GM12873 (cell line): ENCODE measurements around the gene CADPS.

Experiments
- CTCF ChIP-seq: IDR thresholded peaks from 2 replicates; pipeline ENCODE4 v1.5.1; 2012; ENCODE audit warnings: low read depth, mild to moderate bottlenecking, moderate library complexity, low read length, control low read depth; ENCODE audit not compliant: insufficient read depth; ENCODE audit errors: missing control alignments

Gene CADPS

DNA sequence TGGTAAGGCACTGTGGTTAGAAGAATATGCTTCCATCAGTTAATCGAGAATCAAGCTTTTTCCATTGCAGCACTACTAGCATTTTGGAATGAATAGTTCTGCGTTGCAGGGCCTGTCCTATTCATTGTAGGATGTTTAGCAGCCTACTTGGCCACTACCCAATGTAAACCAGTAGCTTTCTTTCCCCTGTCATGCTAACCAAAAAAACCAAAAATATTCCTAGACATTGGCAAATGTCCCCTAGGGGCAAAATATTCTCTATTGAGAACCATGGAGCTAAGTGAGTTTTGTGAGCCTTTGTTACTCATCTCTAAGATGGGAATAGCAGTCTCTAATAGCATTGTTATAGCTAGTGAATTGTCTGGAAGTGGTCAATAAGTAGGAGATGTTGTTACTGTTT, 187.2 kb downstream of the CADPS start:
- TF ChIP-seq CTCF = no peak

GRCh38 chr3:62686503-62687294, 188.5 kb downstream of the CADPS start:
- no peak for TF ChIP-seq CTCF

GRCh38 chr3:62682826-62683225, 192.4 kb downstream of the CADPS start:
- TF ChIP-seq CTCF = no peak

- TF ChIP-seq CTCF = no peak
Observed at GRCh38 chr3:62679988-62680387, 195.2 kb downstream of the CADPS start.

- no peak for TF ChIP-seq CTCF
Observed at GRCh38 chr3:62678841-62679240, 196.4 kb downstream of the CADPS start.

- no peak for TF ChIP-seq CTCF
Observed at GRCh38 chr3:62677926-62678325, 197.3 kb downstream of the CADPS start.

DNA sequence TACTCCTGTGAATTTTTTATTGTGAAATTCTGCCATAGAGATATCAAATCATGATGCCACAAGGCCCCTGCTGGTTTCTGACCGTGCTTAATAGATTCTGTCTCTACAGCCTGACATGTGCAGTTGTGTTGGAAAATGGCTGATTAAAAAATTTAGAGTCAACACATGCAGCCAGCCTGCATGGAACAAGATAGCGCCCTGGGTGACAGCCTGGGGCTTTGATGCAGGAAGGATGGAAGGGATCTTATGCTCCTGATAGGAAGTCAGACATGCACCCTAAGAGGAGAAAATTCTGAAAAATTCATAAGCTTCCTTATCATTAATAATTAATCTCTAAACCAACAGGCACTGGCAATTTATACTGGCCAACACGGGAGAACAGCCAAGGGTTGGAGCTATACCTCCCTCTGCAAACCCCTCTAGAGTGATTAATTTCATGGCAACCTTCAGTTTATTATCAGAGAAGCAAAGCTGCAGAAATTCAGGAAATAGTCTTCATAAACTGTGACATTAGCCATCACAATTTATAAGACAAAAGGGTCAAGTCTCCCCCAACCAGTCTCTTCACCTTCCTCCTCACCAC, 198.4 kb downstream of the CADPS start:
- TF ChIP-seq CTCF = no peak
